Measurements from ENCODE around the gene KCTD16.

Gene KCTD16

GRCh38 chr5:144405991-144406390 is 235.3 kb downstream of the KCTD16 start:
- no peak for ATAC-seq
- no peak for TF ChIP-seq ISL1 (CRISPR knock-in tag; IDR thresholded peaks at IDR 0.05)
- no peak for TF ChIP-seq RARB (CRISPR knock-in tag; IDR thresholded peaks at IDR 0.05)
- no peak for TF ChIP-seq BACH2 (CRISPR knock-in tag; IDR thresholded peaks at IDR 0.05; ENCODE audit: borderline replicate concordance)
- no peak for TF ChIP-seq TCF4 (CRISPR knock-in tag; IDR thresholded peaks at IDR 0.05; ENCODE audit: borderline replicate concordance)
- TF ChIP-seq CSDC2 (CRISPR knock-in tag; IDR thresholded peaks at IDR 0.05) = no peak
- TF ChIP-seq PATZ1 (CRISPR knock-in tag; IDR thresholded peaks at IDR 0.05; ENCODE audit: borderline replicate concordance) = no peak
- TF ChIP-seq ZFP30 (CRISPR knock-in tag; IDR thresholded peaks at IDR 0.05) = no peak
- TF ChIP-seq ESRRG (CRISPR knock-in tag; IDR thresholded peaks at IDR 0.05) = no peak
- no peak for TF ChIP-seq ZFP3 (CRISPR knock-in tag; IDR thresholded peaks at IDR 0.05)
- no peak for TF ChIP-seq TOX (CRISPR knock-in tag; IDR thresholded peaks at IDR 0.05; ENCODE audit: borderline replicate concordance)
- TF ChIP-seq GLIS3 (CRISPR knock-in tag; IDR thresholded peaks at IDR 0.05) = no peak
- no peak for TF ChIP-seq ZNF70 (CRISPR knock-in tag; IDR thresholded peaks at IDR 0.05)
- TF ChIP-seq OSR1 (CRISPR knock-in tag; IDR thresholded peaks at IDR 0.05) = no peak
- no peak for TF ChIP-seq ARNTL (CRISPR knock-in tag; IDR thresholded peaks at IDR 0.05; ENCODE audit: borderline replicate concordance, low read depth)
- TF ChIP-seq POU6F1 (CRISPR knock-in tag; IDR thresholded peaks at IDR 0.05; ENCODE audit: borderline replicate concordance, low read depth) = no peak
- TF ChIP-seq SNAI2 (CRISPR knock-in tag; IDR thresholded peaks at IDR 0.05) = no peak
- no peak for TF ChIP-seq ZNF8 (CRISPR knock-in tag; IDR thresholded peaks at IDR 0.05)
- no peak for TF ChIP-seq ZNF565 (CRISPR knock-in tag; conservative IDR thresholded peaks at IDR 0.05; ENCODE audit: low read depth)

GRCh38 chr5:144406442-144406841 is 235.8 kb downstream of the KCTD16 start:
- no peak for TF ChIP-seq CSDC2 (CRISPR knock-in tag; IDR thresholded peaks at IDR 0.05)
- no peak for TF ChIP-seq PATZ1 (CRISPR knock-in tag; IDR thresholded peaks at IDR 0.05; ENCODE audit: borderline replicate concordance)
- no peak for TF ChIP-seq POU6F1 (CRISPR knock-in tag; IDR thresholded peaks at IDR 0.05; ENCODE audit: borderline replicate concordance, low read depth)
- TF ChIP-seq ESRRG (CRISPR knock-in tag; IDR thresholded peaks at IDR 0.05) = no peak
- no peak for TF ChIP-seq PPARA (CRISPR knock-in tag; IDR thresholded peaks at IDR 0.05; ENCODE audit: borderline replicate concordance)
- TF ChIP-seq BACH2 (CRISPR knock-in tag; IDR thresholded peaks at IDR 0.05; ENCODE audit: borderline replicate concordance) = no peak
- no peak for TF ChIP-seq RARB (CRISPR knock-in tag; IDR thresholded peaks at IDR 0.05)
- TF ChIP-seq CREB5 (CRISPR knock-in tag; IDR thresholded peaks at IDR 0.05; ENCODE audit: low read depth) = no peak
- TF ChIP-seq SNAI2 (CRISPR knock-in tag; IDR thresholded peaks at IDR 0.05) = no peak
- TF ChIP-seq ISL1 (CRISPR knock-in tag; IDR thresholded peaks at IDR 0.05) = no peak
- no peak for TF ChIP-seq ZNF70 (CRISPR knock-in tag; IDR thresholded peaks at IDR 0.05)
- TF ChIP-seq ARNTL (CRISPR knock-in tag; IDR thresholded peaks at IDR 0.05; ENCODE audit: borderline replicate concordance, low read depth) = no peak
- no peak for TF ChIP-seq OSR1 (CRISPR knock-in tag; IDR thresholded peaks at IDR 0.05)
- no peak for ATAC-seq

- ATAC-seq = no peak
- TF ChIP-seq CSRNP3 (CRISPR knock-in tag; IDR thresholded peaks at IDR 0.05) (no peak), TOX (CRISPR knock-in tag; IDR thresholded peaks at IDR 0.05; ENCODE audit: borderline replicate concordance) (no peak), RARB (CRISPR knock-in tag; IDR thresholded peaks at IDR 0.05) (no peak), ZFP30 (CRISPR knock-in tag; IDR thresholded peaks at IDR 0.05) (no peak), ISL1 (CRISPR knock-in tag; IDR thresholded peaks at IDR 0.05) (no peak), PPARA (CRISPR knock-in tag; IDR thresholded peaks at IDR 0.05; ENCODE audit: borderline replicate concordance) (no peak), TSHZ2 (CRISPR knock-in tag; IDR thresholded peaks at IDR 0.05) (no peak)
Observed at GRCh38 chr5:144414202-144415029, 243.7 kb downstream of the KCTD16 start.
